Esophagus squamous epithelium (tissue), 4 donors: Measurements from ENCODE around the gene PGLYRP3.

Experiments used
- CTCF ChIP-seq, 6 experiments: fragments of 450-650 bp in 4 of 6; fragments of 200-600 bp in 2 of 6; sonication (generic) in 2 of 6; IDR thresholded peaks; one replicate each; pipeline ENCODE4 v1.5.1; 2016 to 2019; ENCODE audit warnings: antibody characterized with exemption in 6 of 6, mild to moderate bottlenecking in 4 of 6, moderate library complexity in 4 of 6
- POLR2A ChIP-seq, 4 donors: fragments of 450-650 bp; IDR thresholded peaks; one replicate each; pipeline ENCODE4 v1.6.1; 2017; ENCODE audit warnings: antibody characterized with exemption in 4 of 4, mild to moderate bottlenecking in 4 of 4, moderate library complexity in 3 of 4

- TF ChIP-seq CTCF (IDR thresholded peaks at IDR 0.05) (no peak), POLR2A (IDR thresholded peaks at IDR 0.05) (no peak)
These were observed 33.4 kb upstream of the PGLYRP3 start for GRCh38 chr1:153346077-153346723.
